HepG2 (cell line): ENCODE data around the gene MICAL3. TPM values are rescaled to one million over a fixed set of nuclear protein-coding genes. Genes with fewer than 3 reads are reported as not detected.

Source experiments
- ATAC-seq: fragments of 200-7000 bp; cut with Tn5 transposase; 3 replicates; pipeline ENCODE4 v1.9.1; 2020; ENCODE audit warnings: mild to moderate bottlenecking, moderate library complexity
- BruUV-seq: library from RNA; stranded (reverse); fragments of 400-500 nt; replicated peaks from 2 replicates; lab custom pipeline; 2021; lab: Mats Ljungman, UMichigan
- CTCF ChIA-PET: fragments of 300-600 bp; formaldehyde crosslinking; extraction: SDS; loops from one replicate; lab custom pipeline; 2021; ENCODE audit warnings: low total read pairs, inconsistent platforms, low intra/inter-chr PET ratio; lab: Yijun Ruan, JAX
- POLR2A ChIA-PET: fragments of 350-600 bp; sonication (Branson Sonifier 250); formaldehyde crosslinking; loops from one replicate; lab custom pipeline; 2020; ENCODE audit warnings: antibody characterized with exemption, inconsistent platforms; lab: Yijun Ruan, JAX
- DNase-seq: peaks from one replicate; pipeline ENCODE4 v3.0.0-alpha.2; 2015; ENCODE audit warnings: low spot score
- FAIRE-seq: peaks from 3 replicates; lab custom pipeline; 2011; peaks lifted over from hg19 to GRCh38; lab: Jason Lieb, UNC
- H2AFZ ChIP-seq: one replicate; pipeline ENCODE4 v1.6.1; 2011; ENCODE audit warnings: low read length, inconsistent platforms
- H3K27ac ChIP-seq: fragments of 300-600 bp; 3 replicates; pipeline ENCODE4 v1.8.0; 2011; ENCODE audit warnings: mixed run types, mild to moderate bottlenecking, mixed read lengths, low read length, inconsistent platforms; ENCODE audit not compliant: insufficient read depth; ENCODE audit errors: extremely low read length
- H3K27me3 ChIP-seq, 2 experiments: fragments of 200-600 bp in 1 of 2; 2 replicates in 1 of 2; 3 replicates in 1 of 2; pipeline versions ENCODE4 v1.6.0 to v1.8.0; 2011; ENCODE audit warnings: low read length in 2 of 2, mild to moderate bottlenecking in 2 of 2, moderate library complexity in 2 of 2, inconsistent platforms in 1 of 2; ENCODE audit not compliant: insufficient read depth in 2 of 2, control insufficient read depth in 1 of 2
- H3K36me3 ChIP-seq, 2 experiments: fragments of 200-600 bp in 1 of 2; replicated peaks in 1 of 2; 2 replicates in 1 of 2; 3 replicates in 1 of 2; pipeline versions ENCODE4 v1.5.1 to v1.8.0; 2011; ENCODE audit warnings: low read length in 2 of 2, inconsistent platforms in 1 of 2; ENCODE audit not compliant: insufficient read depth in 2 of 2, control insufficient read depth in 1 of 2
- H3K4me1 ChIP-seq: 2 replicates; pipeline ENCODE4 v1.5.1; 2012; ENCODE audit warnings: low read length, inconsistent platforms; ENCODE audit not compliant: insufficient read depth
- H3K4me2 ChIP-seq: 2 replicates; pipeline ENCODE4 v1.6.0; 2011; ENCODE audit warnings: low read depth, low read length, inconsistent platforms
- H3K4me3 ChIP-seq, 3 experiments: fragments of 200-600 bp in 1 of 3; sonication (generic), shearing (Covaris generic) in 1 of 3; replicated peaks in 1 of 3; 2 replicates each; pipeline ENCODE4 v1.5.1; 2011 to 2016; ENCODE audit warnings: low read length in 3 of 3, inconsistent platforms in 2 of 3, low read depth in 2 of 3, mild to moderate bottlenecking in 2 of 3, control low read depth in 1 of 3, mixed read lengths in 1 of 3; ENCODE audit not compliant: insufficient read depth in 1 of 3
- H3K79me2 ChIP-seq: one replicate; pipeline ENCODE4 v1.6.1; 2011; ENCODE audit warnings: low read length, inconsistent platforms; ENCODE audit not compliant: insufficient read depth
- H3K9ac ChIP-seq: 2 replicates; pipeline ENCODE4 v1.6.0; 2011; ENCODE audit warnings: mild to moderate bottlenecking, low read depth, low read length, inconsistent platforms; ENCODE audit not compliant: insufficient read depth
- H3K9me3 ChIP-seq: 2 replicates; pipeline ENCODE4 v1.5.1; 2012; ENCODE audit warnings: mild to moderate bottlenecking, low read length
- H4K20me1 ChIP-seq: 2 replicates; pipeline ENCODE4 v1.6.0; 2011; ENCODE audit warnings: inconsistent platforms, mild to moderate bottlenecking, low read length, moderate library complexity; ENCODE audit not compliant: insufficient read depth
- ARID2 ChIP-seq: sonication (generic); formaldehyde crosslinking; IDR thresholded peaks from 2 replicates; pipeline ENCODE4 v1.8.1; 2022; ENCODE audit warnings: mild to moderate bottlenecking, missing genetic modification reagents, borderline replicate concordance
- CCAR2 ChIP-seq: fragments of 200-400 bp; formaldehyde crosslinking; optimal IDR thresholded peaks from 2 replicates; pipeline ENCODE3; 2018; ENCODE audit warnings: low read depth, mild to moderate bottlenecking, low read length, moderate library complexity
- GTF3A ChIP-seq: sonication (generic); formaldehyde crosslinking; conservative IDR thresholded peaks from 2 replicates; pipeline ENCODE4 v1.4.0; 2020; ENCODE audit warnings: mild to moderate bottlenecking, missing genetic modification reagents
- HMGA1 ChIP-seq: sonication (generic); formaldehyde crosslinking; conservative IDR thresholded peaks from 2 replicates; pipeline ENCODE4 v1.4.0; 2020; ENCODE audit warnings: missing genetic modification reagents
- IRF9 ChIP-seq: sonication (generic); formaldehyde crosslinking; IDR thresholded peaks from 2 replicates; pipeline ENCODE4 v1.8.0; 2022; ENCODE audit warnings: missing genetic modification reagents, mild to moderate bottlenecking, borderline replicate concordance
- KAT8 ChIP-seq: IDR thresholded peaks from 2 replicates; pipeline ENCODE4 v1.6.1; 2016; ENCODE audit warnings: missing genetic modification reagents, missing compliant biosample characterization
- RXRA ChIP-seq: sonication (generic); formaldehyde crosslinking; IDR thresholded peaks from 2 replicates; pipeline ENCODE4 v1.5.1; 2020; ENCODE audit warnings: missing genetic modification reagents
- SOX5 ChIP-seq: IDR thresholded peaks from 2 replicates; pipeline ENCODE4 v1.6.1; 2016; ENCODE audit warnings: borderline replicate concordance
- ZBTB1 ChIP-seq: sonication (generic); formaldehyde crosslinking; IDR thresholded peaks from 2 replicates; pipeline ENCODE4 v1.4.0; 2020; ENCODE audit warnings: missing genetic modification reagents, borderline replicate concordance
- ZNF777 ChIP-seq: sonication (generic); formaldehyde crosslinking; IDR thresholded peaks from 2 replicates; pipeline ENCODE4 v1.4.0; 2020; ENCODE audit warnings: missing genetic modification reagents
- WGBS: methylation state at CpG from one replicate; pipeline ENCODE4 v1.1.6; 2017; ENCODE audit warnings: low lambda C conversion rate; 5-methylcytosine and 5-hydroxymethylcytosine counted together
- in situ Hi-C: cut with HindIII; loops from 2 replicates; pipeline ENCODE4 v1.10.0; 2017; ENCODE audit warnings: low pct_unique_long_range_greater_than_20kb; ENCODE audit not compliant: extremely low pct_ligation_motif_present
- intact Hi-C: fragments of 100-400 bp; cut with micrococcal nuclease; formaldehyde crosslinking; loops from one replicate; pipeline ENCODE4 v1.10.0; 2022; ENCODE audit not compliant: unreplicated experiment
- polyA plus RNA-seq, 8 experiments: library from polyadenylated mRNA; depleted of rRNA in 3 of 8; stranded (reverse) in 7 of 8; unstranded in 1 of 8; fragments of >200 nt; fragmentation: Illumina TruSeq in 4 of 8; extraction: Trizol in 4 of 8; gene quantifications; 2 replicates each; pipeline versions ENCODE4 v1.2.1 to v1.2.3, GENCODE V29; 2011 to 2016; ENCODE audit warnings: low read depth in 4 of 8, missing spikeins in 1 of 8, mixed read lengths in 1 of 8; ENCODE audit not compliant: insufficient read depth in 1 of 8
- total RNA-seq, 5 experiments: library from RNA; depleted of rRNA; stranded (reverse); fragments of >200 nt; fragmentation: Illumina TruSeq; extraction: Trizol; gene quantifications; 2 replicates each; pipeline ENCODE4 v1.2.3, GENCODE V29; 2016; ENCODE audit warnings: low read depth in 1 of 5
- TF ChIP-seq, protein P1 (sequence below): sonication (generic); formaldehyde crosslinking; IDR thresholded peaks from 2 replicates; pipeline ENCODE4 v1.4.0; 2020; ENCODE audit warnings: missing genetic modification reagents

Gene MICAL3
- total and polyA plus RNA-seq, 2 of the 13 experiments (the other 11 are each of a cell fraction or from before 2014, with no cell fraction given), result 5.3 to 12.5 TPM

GRCh38 chr22:17956630-17957029 is 67.7 kb downstream of the MICAL3 start:
- Histone ChIP-seq H3K9me3 (no peaks in the 10 kb centered on the region), H3K79me2 (peaks cover 46% of the 10 kb centered on the region), H3K27me3 (no peaks in the 10 kb centered on the region), H3K27ac (no peak overlapping the region), H3K4me1 (peaks cover 47% of the 10 kb centered on the region), H3K4me3 (no peak overlapping the region), H4K20me1 (no peaks in the 10 kb centered on the region), H3K4me2 (no peak overlapping the region), H3K9ac (no peak overlapping the region), H2AFZ (no peak overlapping the region), H3K36me3 (peaks cover 0 to 3% of the 10 kb centered on the region in 2 experiments; a peak in 1 of 5 replicates)
- DNase-seq, result no peak
- FAIRE-seq, result no peak
- BruUV-seq, result no TSS peak
- POLR2A ChIA-PET, result interaction anchor here (1.1 kb wide), 1 partner anchor 88 kb away, joined by 3 read pairs; no protein-coding TSS in a partner anchor
- no peak for ATAC-seq
- in situ Hi-C loops (no loop called here), intact Hi-C loops (loop anchor here (10.0 kb wide), 1 partner anchor 62 kb away; no protein-coding TSS in a partner anchor)
- TF ChIP-seq SOX5 (CRISPR knock-in tag) (no peak), IRF9 (no peak), GTF3A (no peak), ZNF777 (CRISPR knock-in tag) (no peak), ZBTB1 (CRISPR knock-in tag) (no peak), RXRA (no peak), ARID2 (CRISPR knock-in tag) (no peak), HMGA1 (CRISPR knock-in tag) (no peak), CCAR2 (no peak), KAT8 (no peak)
- TF ChIP-seq, protein P1, sequence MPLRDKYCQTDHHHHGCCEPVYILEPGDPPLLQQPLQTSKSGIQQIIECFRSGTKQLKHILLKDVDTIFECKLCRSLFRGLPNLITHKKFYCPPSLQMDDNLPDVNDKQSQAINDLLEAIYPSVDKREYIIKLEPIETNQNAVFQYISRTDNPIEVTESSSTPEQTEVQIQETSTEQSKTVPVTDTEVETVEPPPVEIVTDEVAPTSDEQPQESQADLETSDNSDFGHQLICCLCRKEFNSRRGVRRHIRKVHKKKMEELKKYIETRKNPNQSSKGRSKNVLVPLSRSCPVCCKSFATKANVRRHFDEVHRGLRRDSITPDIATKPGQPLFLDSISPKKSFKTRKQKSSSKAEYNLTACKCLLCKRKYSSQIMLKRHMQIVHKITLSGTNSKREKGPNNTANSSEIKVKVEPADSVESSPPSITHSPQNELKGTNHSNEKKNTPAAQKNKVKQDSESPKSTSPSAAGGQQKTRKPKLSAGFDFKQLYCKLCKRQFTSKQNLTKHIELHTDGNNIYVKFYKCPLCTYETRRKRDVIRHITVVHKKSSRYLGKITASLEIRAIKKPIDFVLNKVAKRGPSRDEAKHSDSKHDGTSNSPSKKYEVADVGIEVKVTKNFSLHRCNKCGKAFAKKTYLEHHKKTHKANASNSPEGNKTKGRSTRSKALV (CRISPR knock-in tag), result no peak
- CTCF ChIA-PET, result no interaction called here
- 98% methylated on average over 9 of the region's 9 CpGs for WGBS
